Activated CD4-positive, alpha-beta T cell treated with anti-CD3 and anti-CD28 coated beads, Interleukin-2, amount 50 U/mL, for 48 hours (primary cell): ENCODE measurements around the gene IQGAP1.
"Not testable (repeated sequence)": the region's sequence is repeated elsewhere in the genome, so short reads cannot be mapped to it uniquely, and the experiment has no call there.

Experiments
- DNase-seq, 2 experiments: peaks; one replicate each; pipeline ENCODE4 v3.0.0-alpha.2; 2020

IQGAP1 gene

GRCh38 chr15:90387534-90388461 is at the start of gene IQGAP1:
Gene IQGAP1 (plus strand): TSS chr15:90388242. CDS start chr15:90388342, 100 bp downstream.
- peak; percentile 99 for DNase-seq

GRCh38 chr15:90338532-90338931 is 49.5 kb upstream of the IQGAP1 start:
- no peak for DNase-seq

GRCh38 chr15:90340345-90340744 is 47.7 kb upstream of the IQGAP1 start:
- no peak for DNase-seq

- DNase-seq = no peak
Observed at GRCh38 chr15:90343302-90343790, 44.7 kb upstream of the IQGAP1 start.

GRCh38 chr15:90344662-90345061 is 43.4 kb upstream of the IQGAP1 start:
- no peak for DNase-seq

GRCh38 chr15:90345857-90346256 is 42.2 kb upstream of the IQGAP1 start:
- DNase-seq = no peak

- not testable (repeated sequence) for DNase-seq
Observed at GRCh38 chr15:90347431-90348065, 40.5 kb upstream of the IQGAP1 start.

GRCh38 chr15:90348456-90348855 is 39.6 kb upstream of the IQGAP1 start:
- no peak for DNase-seq

- no peak for DNase-seq
Observed at GRCh38 chr15:90349072-90349471, 39.0 kb upstream of the IQGAP1 start.

- DNase-seq = no peak
Observed at GRCh38 chr15:90349821-90350220, 38.2 kb upstream of the IQGAP1 start.

GRCh38 chr15:90351479-90352106 is 36.4 kb upstream of the IQGAP1 start:
- DNase-seq = no peak

GRCh38 chr15:90352107-90352893 is 35.7 kb upstream of the IQGAP1 start, which contains the start of gene ZNF774:
Gene ZNF774 (plus strand): TSS chr15:90352284. CDS start chr15:90354661, 2,377 bp downstream.
- DNase-seq = peak; percentile 90 to 92

- DNase-seq = no peak
Observed at GRCh38 chr15:90354986-90355385, 33.1 kb upstream of the IQGAP1 start.

GRCh38 chr15:90358124-90359033 is 29.7 kb upstream of the IQGAP1 start:
- no peak for DNase-seq

- no peak for DNase-seq
Observed at GRCh38 chr15:90360746-90361145, 27.3 kb upstream of the IQGAP1 start.

GRCh38 chr15:90362936-90363212 is 25.2 kb upstream of the IQGAP1 start:
- no peak for DNase-seq

- no peak for DNase-seq
Observed at GRCh38 chr15:90364251-90364650, 23.8 kb upstream of the IQGAP1 start.

GRCh38 chr15:90365414-90366055 is 22.5 kb upstream of the IQGAP1 start:
- no peak for DNase-seq

GRCh38 chr15:90367576-90367975 is 20.5 kb upstream of the IQGAP1 start:
- DNase-seq = no peak

GRCh38 chr15:90375071-90375470 is 13.0 kb upstream of the IQGAP1 start:
- no peak for DNase-seq

GRCh38 chr15:90376789-90377188 is 11.3 kb upstream of the IQGAP1 start:
- peak; percentile 56 to 62 for DNase-seq
